Transverse colon (tissue), 4 donors: ENCODE results near the gene RPL39L.

Source experiments
- EP300 ChIP-seq: sonication (generic); formaldehyde crosslinking; IDR thresholded peaks from one replicate; pipeline ENCODE4 v1.6.1; 2017; ENCODE audit warnings: antibody characterized with exemption, low read depth
- POLR2A ChIP-seq: fragments of 450-650 bp; IDR thresholded peaks from one replicate; pipeline ENCODE4 v1.6.1; 2016; ENCODE audit warnings: antibody characterized with exemption, mild to moderate bottlenecking, moderate library complexity
- POLR2AphosphoS5 ChIP-seq, 3 donors: sonication (generic); formaldehyde crosslinking; IDR thresholded peaks; one replicate each; pipeline ENCODE4 v1.6.1; 2016; ENCODE audit warnings: antibody characterized with exemption in 3 of 3
- TF ChIP-seq, protein P1 (sequence below), 5 experiments: fragments of 200-600 bp in 3 of 5; fragments of 450-650 bp in 2 of 5; sonication (generic) in 3 of 5; IDR thresholded peaks; 1 replicate in 2 of 5; 2 replicates in 3 of 5; pipeline ENCODE4 v1.5.1; 2016 to 2017; ENCODE audit warnings: antibody characterized with exemption in 5 of 5, inconsistent platforms in 3 of 5, mild to moderate bottlenecking in 2 of 5, moderate library complexity in 1 of 5

DNA sequence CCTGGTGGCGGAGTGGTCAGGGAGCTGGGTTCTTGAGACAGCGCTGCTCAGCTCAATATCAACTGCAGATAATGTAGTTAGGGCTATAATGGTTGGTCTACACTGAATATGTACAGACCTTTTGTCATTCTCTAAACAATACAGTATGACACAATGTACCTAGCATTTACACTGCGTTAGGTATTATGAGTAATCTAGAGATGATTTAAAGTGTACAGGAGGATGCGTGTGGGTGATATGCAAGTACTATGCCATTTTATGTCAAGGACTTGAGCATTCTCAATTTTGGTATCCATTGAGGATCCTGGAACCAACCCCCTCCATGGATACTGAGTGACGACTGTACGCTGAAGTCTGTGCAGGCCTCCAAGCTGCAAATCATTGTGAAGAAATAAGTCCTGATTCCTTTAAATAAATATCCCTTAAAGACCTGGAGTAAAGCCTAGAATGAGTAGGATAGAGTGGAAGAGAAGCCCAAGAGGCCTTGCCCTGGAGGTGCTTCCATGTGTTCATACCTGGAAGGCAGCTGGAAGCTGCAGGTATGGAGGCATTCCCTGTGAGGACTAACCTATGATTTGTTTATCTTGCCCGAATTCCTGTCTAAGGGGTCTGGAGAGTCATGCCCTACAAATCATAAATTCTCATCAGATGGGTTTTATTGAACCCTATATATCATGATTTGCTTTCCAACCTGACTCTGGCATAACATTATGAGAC lies 42.3 kb upstream of the RPL39L start:
- TF ChIP-seq, protein P1, sequence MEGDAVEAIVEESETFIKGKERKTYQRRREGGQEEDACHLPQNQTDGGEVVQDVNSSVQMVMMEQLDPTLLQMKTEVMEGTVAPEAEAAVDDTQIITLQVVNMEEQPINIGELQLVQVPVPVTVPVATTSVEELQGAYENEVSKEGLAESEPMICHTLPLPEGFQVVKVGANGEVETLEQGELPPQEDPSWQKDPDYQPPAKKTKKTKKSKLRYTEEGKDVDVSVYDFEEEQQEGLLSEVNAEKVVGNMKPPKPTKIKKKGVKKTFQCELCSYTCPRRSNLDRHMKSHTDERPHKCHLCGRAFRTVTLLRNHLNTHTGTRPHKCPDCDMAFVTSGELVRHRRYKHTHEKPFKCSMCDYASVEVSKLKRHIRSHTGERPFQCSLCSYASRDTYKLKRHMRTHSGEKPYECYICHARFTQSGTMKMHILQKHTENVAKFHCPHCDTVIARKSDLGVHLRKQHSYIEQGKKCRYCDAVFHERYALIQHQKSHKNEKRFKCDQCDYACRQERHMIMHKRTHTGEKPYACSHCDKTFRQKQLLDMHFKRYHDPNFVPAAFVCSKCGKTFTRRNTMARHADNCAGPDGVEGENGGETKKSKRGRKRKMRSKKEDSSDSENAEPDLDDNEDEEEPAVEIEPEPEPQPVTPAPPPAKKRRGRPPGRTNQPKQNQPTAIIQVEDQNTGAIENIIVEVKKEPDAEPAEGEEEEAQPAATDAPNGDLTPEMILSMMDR (IDR thresholded peaks at IDR 0.05), result no peak
- TF ChIP-seq POLR2A, result no peak
- no peak for TF ChIP-seq EP300
- TF ChIP-seq POLR2AphosphoS5 (IDR thresholded peaks at IDR 0.05), result no peak
